ENCODE results near the gene CABCOCO1. TPM values are rescaled to one million over a fixed set of nuclear protein-coding genes. Genes with fewer than 3 reads are reported as not detected.

CABCOCO1 gene
- total RNA-seq, 4 donors from 2014 or later, result 0.45 to 0.54 TPM; not detected in 2

GRCh38 chr10:61759751-61760150 lies 97.0 kb downstream of the CABCOCO1 start:
- TF ChIP-seq POLR2A (IDR thresholded peaks at IDR 0.05), result no peak
- TF ChIP-seq CTCF (IDR thresholded peaks at IDR 0.05), result no peak
- Histone ChIP-seq H3K9me3 (no peaks in the 10 kb centered on the region), H3K4me3 (replicated peaks in 1 of 3) (no peak overlapping the region), H3K27ac (no peak overlapping the region), H3K27me3 (no peaks in the 10 kb centered on the region), H3K36me3 (no peaks in the 10 kb centered on the region), H3K4me1 (no peaks in the 10 kb centered on the region)
- 94 to 98% methylated on average over 4 of the region's 4 CpGs for WGBS, 2 donors
- intact Hi-C loops (cut with DNase I), result no loop called here
- DNase-seq, result no peak

GRCh38 chr10:61760943-61761824 lies 98.5 kb downstream of the CABCOCO1 start:
- TF ChIP-seq POLR2A (IDR thresholded peaks at IDR 0.05), result no peak
- TF ChIP-seq CTCF (IDR thresholded peaks at IDR 0.05), result no peak
- H3K36me3 ChIP-seq, result no peaks in the 10 kb centered on the region
- H3K9me3 ChIP-seq, result no peaks in the 10 kb centered on the region
- H3K27ac ChIP-seq, result no peak overlapping the region
- no peaks in the 10 kb centered on the region for H3K27me3 ChIP-seq
- H3K4me3 ChIP-seq (replicated peaks in 1 of 3), result no peak overlapping the region
- intact Hi-C loops (cut with DNase I), result no loop called here
- DNase-seq, result no peak
- no peaks in the 10 kb centered on the region for H3K4me1 ChIP-seq
- WGBS, 2 donors, result 85 to 90% methylated on average over 4 of the region's 4 CpGs

GRCh38 chr10:61761825-61762217 lies 99.1 kb downstream of the CABCOCO1 start:
- Histone ChIP-seq H3K27me3 (no peaks in the 10 kb centered on the region), H3K36me3 (no peaks in the 10 kb centered on the region), H3K9me3 (no peaks in the 10 kb centered on the region), H3K4me3 (replicated peaks in 1 of 3) (no peak overlapping the region), H3K27ac (no peak overlapping the region), H3K4me1 (no peaks in the 10 kb centered on the region)
- TF ChIP-seq CTCF (IDR thresholded peaks at IDR 0.05) (no peak), POLR2A (IDR thresholded peaks at IDR 0.05) (no peak)
- 78 to 80% methylated on average over 3 of the region's 3 CpGs for WGBS, 2 donors
- intact Hi-C loops (cut with DNase I), result no loop called here
- DNase-seq, result no peak

GRCh38 chr10:61763778-61764177 lies 101.0 kb downstream of the CABCOCO1 start:
- intact Hi-C loops (cut with DNase I), result no loop called here
- WGBS, 2 donors, result 91 to 92% methylated on average over 3 of the region's 3 CpGs
- H3K9me3 ChIP-seq, result no peaks in the 10 kb centered on the region
- H3K4me3 ChIP-seq (replicated peaks in 1 of 3), result no peak overlapping the region
- no peak overlapping the region for H3K27ac ChIP-seq
- no peak for TF ChIP-seq POLR2A (IDR thresholded peaks at IDR 0.05)
- no peak for TF ChIP-seq CTCF (IDR thresholded peaks at IDR 0.05)
- H3K27me3 ChIP-seq, result no peaks in the 10 kb centered on the region
- no peaks in the 10 kb centered on the region for H3K36me3 ChIP-seq
- no peak for DNase-seq
- no peaks in the 10 kb centered on the region for H3K4me1 ChIP-seq

GRCh38 chr10:61764486-61764885 lies 101.8 kb downstream of the CABCOCO1 start:
- TF ChIP-seq CTCF (IDR thresholded peaks at IDR 0.05), result no peak
- no peak for TF ChIP-seq POLR2A (IDR thresholded peaks at IDR 0.05)
- no peak for DNase-seq

More at GRCh38 chr10:61764486-61764885, 101.8 kb downstream of the CABCOCO1 start:
- H3K36me3 ChIP-seq, result no peaks in the 10 kb centered on the region
- H3K4me1 ChIP-seq, result no peaks in the 10 kb centered on the region
- H3K4me3 ChIP-seq (replicated peaks in 1 of 3), result no peak overlapping the region
- WGBS, 2 donors, result 87 to 98% methylated on average over 5 of the region's 5 CpGs
- H3K27me3 ChIP-seq, result no peaks in the 10 kb centered on the region
- intact Hi-C loops (cut with DNase I), result no loop called here
- no peaks in the 10 kb centered on the region for H3K9me3 ChIP-seq
- H3K27ac ChIP-seq, result no peak overlapping the region

Data from thyroid gland (tissue), 4 donors.